ENCODE results near the gene RHBDD3.

GRCh38 chr22:29310065-29310862, 42.5 kb upstream of the RHBDD3 start:
- no peak for TF ChIP-seq NFE2 (IDR thresholded peaks at IDR 0.05; ENCODE audit: low read depth)
- no peak for TF ChIP-seq EZH2 (IDR thresholded peaks at IDR 0.05; ENCODE audit: borderline replicate concordance, low read depth, low read length)
- no peak for TF ChIP-seq ZFP30 (CRISPR knock-in tag; IDR thresholded peaks at IDR 0.05; ENCODE audit: borderline replicate concordance)
- no peak for TF ChIP-seq RAD21 (CRISPR knock-in tag; conservative IDR thresholded peaks at IDR 0.05 in 1 of 2, IDR thresholded peaks at IDR 0.05 in 1 of 2)

Measured in K562 (cell line).